Cardiac fibroblast (primary cell): ENCODE measurements around the gene ZNF423.

Experiments
- DNase-seq, 2 donors: peaks; one replicate each; pipeline versions ENCODE4 v3.0.0 to v3.0.0-alpha.2; 2010; ENCODE audit warnings: low read depth in 2 of 2
- H3K4me3 ChIP-seq, 2 donors: replicated peaks in 1 of 2; 1 replicate in 1 of 2; 2 replicates in 1 of 2; pipeline ENCODE4 v1.5.1; 2011; ENCODE audit warnings: low read depth in 2 of 2, low read length in 2 of 2, mild to moderate bottlenecking in 2 of 2, moderate library complexity in 1 of 2
- TF ChIP-seq, protein P1 (sequence below): IDR thresholded peaks from one replicate; pipeline ENCODE4 v1.5.1; 2011; ENCODE audit warnings: low read depth, mild to moderate bottlenecking, low read length, inconsistent platforms

ZNF423 gene

DNA sequence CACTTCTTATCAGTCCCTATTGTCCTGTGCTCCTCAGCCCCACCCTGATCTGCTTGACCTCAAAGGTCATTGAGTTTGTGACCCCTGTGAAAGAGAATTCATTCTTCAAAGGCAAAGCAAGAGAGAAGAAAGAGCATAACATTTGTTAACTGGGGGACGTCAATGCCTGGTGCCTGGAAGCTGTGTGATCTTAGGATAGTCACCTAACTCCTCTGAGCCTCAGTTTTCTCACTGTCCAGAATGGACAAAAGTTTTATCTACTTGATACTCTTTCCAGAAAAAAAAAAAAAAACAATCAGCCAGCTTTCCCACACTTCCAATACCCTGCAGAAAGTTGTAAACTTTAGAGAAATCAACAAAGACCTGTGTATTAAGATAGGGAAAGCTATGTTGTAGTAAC lies 309.2 kb downstream of the ZNF423 start:
- no peak overlapping the region for H3K4me3 ChIP-seq
- DNase-seq, result no peak
- TF ChIP-seq, protein P1, sequence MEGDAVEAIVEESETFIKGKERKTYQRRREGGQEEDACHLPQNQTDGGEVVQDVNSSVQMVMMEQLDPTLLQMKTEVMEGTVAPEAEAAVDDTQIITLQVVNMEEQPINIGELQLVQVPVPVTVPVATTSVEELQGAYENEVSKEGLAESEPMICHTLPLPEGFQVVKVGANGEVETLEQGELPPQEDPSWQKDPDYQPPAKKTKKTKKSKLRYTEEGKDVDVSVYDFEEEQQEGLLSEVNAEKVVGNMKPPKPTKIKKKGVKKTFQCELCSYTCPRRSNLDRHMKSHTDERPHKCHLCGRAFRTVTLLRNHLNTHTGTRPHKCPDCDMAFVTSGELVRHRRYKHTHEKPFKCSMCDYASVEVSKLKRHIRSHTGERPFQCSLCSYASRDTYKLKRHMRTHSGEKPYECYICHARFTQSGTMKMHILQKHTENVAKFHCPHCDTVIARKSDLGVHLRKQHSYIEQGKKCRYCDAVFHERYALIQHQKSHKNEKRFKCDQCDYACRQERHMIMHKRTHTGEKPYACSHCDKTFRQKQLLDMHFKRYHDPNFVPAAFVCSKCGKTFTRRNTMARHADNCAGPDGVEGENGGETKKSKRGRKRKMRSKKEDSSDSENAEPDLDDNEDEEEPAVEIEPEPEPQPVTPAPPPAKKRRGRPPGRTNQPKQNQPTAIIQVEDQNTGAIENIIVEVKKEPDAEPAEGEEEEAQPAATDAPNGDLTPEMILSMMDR, result no peak

DNA sequence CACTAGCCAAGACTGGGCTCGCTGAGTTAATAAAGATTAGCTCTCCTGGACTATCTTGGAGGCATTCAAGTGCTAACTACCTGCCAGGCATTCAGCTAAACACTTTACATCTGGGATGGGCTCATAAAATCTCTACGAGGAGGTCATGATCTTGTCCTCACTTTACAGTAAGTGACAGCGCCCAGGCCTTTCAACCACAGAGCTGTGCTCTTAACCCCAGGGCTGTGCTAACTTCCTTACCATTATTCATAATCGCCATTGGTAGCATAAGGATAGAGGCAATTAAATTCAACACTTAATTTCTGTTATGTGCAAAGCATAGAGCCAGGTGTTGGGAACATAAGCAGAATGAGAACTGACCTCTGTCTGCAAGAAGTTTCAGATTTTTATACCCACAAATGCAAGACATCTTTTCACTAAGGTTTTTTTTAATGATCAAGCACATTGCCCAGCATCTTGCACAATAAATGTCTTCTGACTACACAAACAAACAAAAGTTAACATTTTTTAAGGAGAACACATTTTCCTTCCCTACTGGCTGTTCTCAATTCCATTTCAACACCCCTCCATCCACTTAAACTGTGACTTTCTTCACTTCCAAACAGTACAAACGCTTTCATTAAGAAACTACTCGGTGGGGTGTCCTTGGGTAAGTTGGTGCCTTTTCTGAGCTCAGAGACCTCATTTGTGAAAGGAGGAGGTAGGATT lies 310.0 kb downstream of the ZNF423 start:
- DNase-seq, result peak; percentile 5 to 16
- TF ChIP-seq, protein P1, result no peak
- no peak overlapping the region for H3K4me3 ChIP-seq

DNA sequence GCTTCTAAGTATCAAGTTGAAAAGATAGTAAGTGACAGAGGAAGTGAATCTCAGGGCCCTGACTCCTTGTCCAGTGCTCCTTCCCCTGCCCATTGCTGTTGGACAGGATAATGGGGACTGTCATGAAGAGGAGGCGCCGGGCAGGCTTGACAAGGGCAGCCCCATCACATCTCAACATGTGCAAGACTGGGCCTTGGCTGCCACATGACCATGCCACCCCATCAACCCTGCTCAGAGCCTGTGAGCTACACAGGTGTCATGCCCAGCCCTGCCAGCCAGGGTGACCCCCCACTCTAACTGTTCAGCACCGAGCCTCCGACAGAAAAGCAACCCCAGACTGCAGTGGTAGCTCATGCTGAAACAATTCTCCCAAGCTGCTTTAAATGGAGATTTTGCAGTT lies 310.7 kb downstream of the ZNF423 start:
- no peak for DNase-seq
- H3K4me3 ChIP-seq, result no peak overlapping the region
- TF ChIP-seq, protein P1, result no peak

DNA sequence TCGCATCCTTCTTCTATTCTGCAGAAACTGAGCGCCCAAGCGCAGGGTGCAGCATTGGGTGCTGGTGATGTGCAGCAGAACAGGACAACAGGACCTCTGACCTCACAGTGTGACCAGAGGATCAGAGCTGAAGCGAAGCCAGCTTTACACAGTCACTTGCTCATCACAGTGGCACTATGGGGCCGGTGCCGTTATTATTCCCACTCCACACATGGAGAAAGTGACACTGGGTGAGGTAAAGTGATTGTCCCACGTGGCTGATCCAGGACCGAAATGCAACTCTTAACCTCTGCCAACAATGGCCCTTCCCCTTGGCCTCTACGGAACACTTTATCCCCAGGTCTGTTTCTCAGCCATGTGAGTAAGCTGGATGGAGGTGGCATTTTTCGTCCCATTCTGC lies 311.1 kb downstream of the ZNF423 start:
- H3K4me3 ChIP-seq, result no peak overlapping the region
- TF ChIP-seq, protein P1, result no peak
- no peak for DNase-seq

DNA sequence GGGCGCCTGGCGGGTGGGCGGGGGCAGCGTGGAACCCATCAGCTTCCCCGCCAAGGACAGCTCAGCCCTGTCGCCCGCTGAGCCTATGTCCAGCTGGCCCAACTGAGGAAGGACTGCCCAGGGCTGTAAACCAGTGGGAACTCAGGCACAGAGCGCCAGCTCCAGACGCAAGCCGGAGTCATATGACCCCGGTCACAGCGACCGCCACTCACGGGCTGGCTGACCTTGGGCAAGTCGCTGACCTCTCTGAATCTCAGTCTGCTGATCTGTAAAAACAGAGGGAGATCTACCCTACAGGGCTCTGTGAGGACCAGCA lies 312.3 kb downstream of the ZNF423 start:
- DNase-seq, result no peak
- TF ChIP-seq, protein P1, result no peak
- no peak overlapping the region for H3K4me3 ChIP-seq

DNA sequence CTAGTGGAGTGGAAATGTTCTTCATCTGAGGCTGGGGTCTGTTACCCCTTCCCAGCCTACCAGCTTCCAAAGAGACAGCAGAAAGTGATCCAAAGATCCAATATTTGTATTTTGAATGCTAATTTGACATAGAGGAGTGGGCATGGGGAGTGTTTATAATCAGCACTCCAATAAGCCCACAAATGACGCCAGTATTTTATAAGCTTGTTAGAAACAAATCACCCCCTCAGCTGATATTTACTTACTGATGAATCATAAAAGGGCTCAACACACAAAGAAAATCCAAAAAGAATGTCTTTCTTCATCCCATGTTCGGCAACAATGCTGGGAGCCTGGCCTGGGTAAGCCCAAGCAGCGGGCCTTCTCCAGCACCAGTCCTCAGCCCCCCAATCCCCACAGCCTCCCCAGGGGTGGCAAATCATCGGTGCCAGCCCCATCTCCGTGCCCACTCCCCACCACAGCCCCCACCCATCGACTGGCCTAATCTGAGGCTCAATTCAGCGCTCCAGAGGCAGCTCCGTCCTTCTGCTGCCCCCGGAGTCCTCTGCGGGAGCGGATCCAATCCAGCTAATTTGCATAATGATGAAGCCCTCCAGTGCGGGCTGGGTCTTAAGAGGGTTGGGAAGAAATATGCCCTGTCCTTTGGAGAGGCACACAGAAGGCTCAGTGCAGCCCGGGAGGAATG lies 312.8 kb downstream of the ZNF423 start:
- DNase-seq, result no peak
- TF ChIP-seq, protein P1, result no peak
- no peak overlapping the region for H3K4me3 ChIP-seq
